LHCN-M2 (cell line): ENCODE measurements around the gene MSI2. TPM values are rescaled to one million over a fixed set of nuclear protein-coding genes. Genes with fewer than 3 reads are reported as not detected.
"Not testable (repeated sequence)": the region's sequence is repeated elsewhere in the genome, so short reads cannot be mapped to it uniquely, and the experiment has no call there.

ENCODE experiments used
- DNase-seq: peaks from one replicate; pipeline ENCODE4 v3.0.0-alpha.2; 2012; ENCODE audit warnings: low read depth
- total RNA-seq: library from RNA; depleted of rRNA; stranded (reverse); fragments of >200 nt; gene quantifications from 2 replicates; pipeline ENCODE4 v1.2.3, GENCODE V29; 2014

Gene MSI2
- total RNA-seq, 1 experiment from 2014 or later = 120 TPM

- no peak for DNase-seq
Observed at GRCh38 chr17:57496382-57496781, 240.1 kb downstream of the MSI2 start.

- DNase-seq = no peak
Observed at GRCh38 chr17:57498443-57498842, 242.1 kb downstream of the MSI2 start.

GRCh38 chr17:57499221-57499620, 242.9 kb downstream of the MSI2 start:
- DNase-seq = not testable (repeated sequence)

- DNase-seq = peak; percentile 70
Observed at GRCh38 chr17:57499648-57500049, 243.3 kb downstream of the MSI2 start.

- no peak for DNase-seq
Observed at GRCh38 chr17:57501016-57501415, 244.7 kb downstream of the MSI2 start.

GRCh38 chr17:57502022-57502421, 245.7 kb downstream of the MSI2 start:
- no peak for DNase-seq

- no peak for DNase-seq
Observed at GRCh38 chr17:57502811-57503241, 246.5 kb downstream of the MSI2 start.

GRCh38 chr17:57504208-57504607, 247.9 kb downstream of the MSI2 start:
- DNase-seq = no peak

- no peak for DNase-seq
Observed at GRCh38 chr17:57505841-57506773, 249.8 kb downstream of the MSI2 start.

GRCh38 chr17:57506774-57507127, 250.4 kb downstream of the MSI2 start:
- DNase-seq = no peak

GRCh38 chr17:57507828-57508227, 251.5 kb downstream of the MSI2 start:
- DNase-seq = no peak

GRCh38 chr17:57508671-57509070, 252.3 kb downstream of the MSI2 start:
- DNase-seq = no peak

- DNase-seq = no peak
Observed at GRCh38 chr17:57511475-57512123, 255.3 kb downstream of the MSI2 start.

GRCh38 chr17:57512258-57512657, 255.9 kb downstream of the MSI2 start:
- no peak for DNase-seq

- no peak for DNase-seq
Observed at GRCh38 chr17:57512691-57513090, 256.4 kb downstream of the MSI2 start.

GRCh38 chr17:57513569-57513968, 257.2 kb downstream of the MSI2 start:
- DNase-seq = no peak

GRCh38 chr17:57514614-57515013, 258.3 kb downstream of the MSI2 start:
- no peak for DNase-seq

GRCh38 chr17:57515662-57516211, 259.4 kb downstream of the MSI2 start:
- no peak for DNase-seq

- no peak for DNase-seq
Observed at GRCh38 chr17:57516290-57517230, 260.2 kb downstream of the MSI2 start.

- no peak for DNase-seq
Observed at GRCh38 chr17:57517273-57517631, 260.9 kb downstream of the MSI2 start.

- no peak for DNase-seq
Observed at GRCh38 chr17:57517632-57518456, 261.5 kb downstream of the MSI2 start.
